ENCODE measurements around the gene DNAH8.

DNAH8 gene

DNA sequence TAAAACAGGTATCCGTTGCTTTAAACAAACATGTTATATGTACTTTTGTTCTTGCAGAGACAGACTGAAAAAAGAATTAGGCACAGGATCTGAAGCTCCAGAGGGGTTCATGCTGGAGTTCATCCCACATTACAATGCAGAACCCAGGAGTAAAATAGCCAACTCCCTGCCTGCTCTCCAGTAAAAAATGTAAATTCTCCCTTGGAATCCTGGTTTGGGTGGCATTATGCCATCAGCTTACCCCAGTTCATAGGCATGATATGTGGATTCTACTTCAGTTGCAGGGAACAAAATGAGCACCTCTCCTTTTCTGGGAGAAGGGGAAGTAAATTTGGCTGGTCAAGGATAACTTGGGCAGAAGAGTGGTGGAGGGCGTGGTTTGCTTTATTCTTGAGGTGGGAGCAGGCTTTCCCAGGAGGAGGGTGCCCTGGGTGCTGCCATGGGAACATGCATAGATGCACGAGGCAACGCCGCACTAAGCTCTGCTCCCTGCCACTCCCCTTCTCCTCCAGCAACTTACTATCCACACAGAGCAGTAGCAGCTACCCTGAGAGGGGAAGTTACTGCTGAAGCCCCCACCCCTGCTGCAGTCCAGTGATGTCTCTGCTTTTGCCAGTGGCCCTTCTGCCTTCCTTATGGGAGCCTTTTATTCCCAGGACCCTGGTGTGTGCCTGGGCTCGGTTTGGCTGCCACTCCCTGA lies 261.8 kb downstream of the DNAH8 start:
- DNase-seq (ENCODE audit: low read depth), result no peak
- H3K4me3 ChIP-seq (replicated peaks; ENCODE audit: low read depth, low read length), result no peak overlapping the region
- TF ChIP-seq, protein P1, sequence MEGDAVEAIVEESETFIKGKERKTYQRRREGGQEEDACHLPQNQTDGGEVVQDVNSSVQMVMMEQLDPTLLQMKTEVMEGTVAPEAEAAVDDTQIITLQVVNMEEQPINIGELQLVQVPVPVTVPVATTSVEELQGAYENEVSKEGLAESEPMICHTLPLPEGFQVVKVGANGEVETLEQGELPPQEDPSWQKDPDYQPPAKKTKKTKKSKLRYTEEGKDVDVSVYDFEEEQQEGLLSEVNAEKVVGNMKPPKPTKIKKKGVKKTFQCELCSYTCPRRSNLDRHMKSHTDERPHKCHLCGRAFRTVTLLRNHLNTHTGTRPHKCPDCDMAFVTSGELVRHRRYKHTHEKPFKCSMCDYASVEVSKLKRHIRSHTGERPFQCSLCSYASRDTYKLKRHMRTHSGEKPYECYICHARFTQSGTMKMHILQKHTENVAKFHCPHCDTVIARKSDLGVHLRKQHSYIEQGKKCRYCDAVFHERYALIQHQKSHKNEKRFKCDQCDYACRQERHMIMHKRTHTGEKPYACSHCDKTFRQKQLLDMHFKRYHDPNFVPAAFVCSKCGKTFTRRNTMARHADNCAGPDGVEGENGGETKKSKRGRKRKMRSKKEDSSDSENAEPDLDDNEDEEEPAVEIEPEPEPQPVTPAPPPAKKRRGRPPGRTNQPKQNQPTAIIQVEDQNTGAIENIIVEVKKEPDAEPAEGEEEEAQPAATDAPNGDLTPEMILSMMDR (IDR thresholded peaks at IDR 0.05; ENCODE audit: low read length, missing control alignments), result no peak

DNA sequence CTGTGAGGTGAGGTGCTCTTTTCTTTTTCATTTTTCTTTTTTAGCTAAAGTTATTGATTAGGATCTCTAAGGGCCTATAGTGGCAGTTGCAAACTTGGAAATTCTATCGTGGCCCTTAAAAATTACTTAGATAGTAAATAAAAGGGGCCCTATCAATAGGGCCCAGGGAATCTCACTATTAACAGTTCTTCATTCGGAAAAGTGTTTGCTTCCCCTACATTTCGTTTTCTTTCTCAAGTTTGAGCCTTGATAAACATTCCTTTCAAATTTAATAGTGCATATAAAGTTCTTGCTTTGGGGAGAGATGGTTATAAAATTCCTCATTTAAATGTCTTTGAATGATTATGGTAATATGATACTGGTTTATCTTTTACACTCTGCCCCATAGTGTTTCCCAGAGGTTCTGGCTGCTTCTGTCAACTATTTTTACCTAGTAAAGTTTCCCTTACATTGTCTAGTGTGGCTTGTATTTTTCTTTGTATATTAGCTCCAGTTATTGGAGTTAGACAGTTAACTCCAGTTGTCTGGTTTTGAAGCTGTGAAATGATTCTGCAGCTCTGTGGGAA lies 263.1 kb downstream of the DNAH8 start:
- no peak for DNase-seq (ENCODE audit: low read depth)
- TF ChIP-seq, protein P1 (IDR thresholded peaks at IDR 0.05; ENCODE audit: low read length, missing control alignments), result no peak
- H3K4me3 ChIP-seq (replicated peaks; ENCODE audit: low read depth, low read length), result no peak overlapping the region

DNA sequence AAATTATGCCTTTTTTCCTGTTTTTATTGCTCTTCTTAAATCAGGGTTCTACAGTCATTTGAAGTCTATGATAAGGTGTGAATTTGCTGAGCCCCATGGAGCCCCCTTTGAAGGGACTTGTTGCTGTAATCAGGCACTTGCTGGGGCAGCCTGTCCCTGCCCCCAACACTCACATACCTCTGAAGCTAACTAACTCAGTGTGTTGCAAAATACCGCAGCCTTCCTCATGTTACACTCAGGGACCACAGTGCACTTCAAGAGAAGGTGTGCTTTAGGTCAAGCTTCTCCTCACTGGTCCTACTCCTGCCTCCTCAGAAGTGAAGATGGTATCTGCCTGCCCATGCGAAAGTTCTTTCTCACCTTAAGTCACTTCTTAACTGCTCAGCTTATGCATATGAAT lies 267.4 kb downstream of the DNAH8 start:
- TF ChIP-seq, protein P1 (IDR thresholded peaks at IDR 0.05; ENCODE audit: low read length, missing control alignments), result no peak
- no peak for DNase-seq (ENCODE audit: low read depth)
- H3K4me3 ChIP-seq (replicated peaks; ENCODE audit: low read depth, low read length), result no peak overlapping the region

DNA sequence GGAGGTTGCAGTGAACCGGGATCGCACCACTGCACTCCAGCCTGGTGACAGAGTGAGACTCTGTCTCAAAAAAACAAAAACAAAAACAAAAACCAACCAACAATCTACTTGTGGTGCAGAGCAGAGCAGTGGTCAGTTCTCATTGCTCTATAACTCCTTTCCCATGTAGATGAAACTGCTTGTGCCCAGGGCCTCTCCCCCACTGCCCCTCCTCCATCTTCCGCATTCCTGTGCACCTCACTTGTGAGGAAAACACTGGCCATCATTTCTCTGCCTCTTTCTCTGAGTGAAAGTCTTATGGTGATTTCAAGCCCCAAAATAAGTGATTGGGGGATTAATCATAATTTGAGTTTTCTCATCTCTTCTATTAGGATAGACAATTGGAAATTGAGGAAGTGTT lies 269.6 kb downstream of the DNAH8 start:
- TF ChIP-seq, protein P1 (IDR thresholded peaks at IDR 0.05; ENCODE audit: low read length, missing control alignments), result no peak
- no peak for DNase-seq (ENCODE audit: low read depth)
- H3K4me3 ChIP-seq (replicated peaks; ENCODE audit: low read depth, low read length), result no peak overlapping the region

DNA sequence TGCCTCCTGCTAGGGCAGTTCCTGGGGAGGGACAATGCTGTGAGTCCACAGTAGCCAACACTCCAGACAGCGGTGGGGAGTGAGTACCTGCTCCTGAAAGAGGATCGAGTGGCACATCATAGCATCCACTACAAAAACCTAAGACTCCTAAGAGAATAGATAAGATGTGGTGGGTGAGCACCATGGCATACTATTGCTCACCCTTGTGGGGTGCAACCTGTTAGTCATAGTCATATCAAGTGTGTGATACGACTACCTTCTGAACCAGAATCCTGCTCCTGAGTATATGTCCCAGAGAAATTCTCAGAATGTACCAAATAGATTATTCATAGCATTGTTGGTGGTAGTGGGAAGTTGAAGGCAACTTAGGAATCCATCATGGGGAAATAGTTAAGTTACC lies 270.7 kb downstream of the DNAH8 start:
- no peak overlapping the region for H3K4me3 ChIP-seq (replicated peaks; ENCODE audit: low read depth, low read length)
- TF ChIP-seq, protein P1 (IDR thresholded peaks at IDR 0.05; ENCODE audit: low read length, missing control alignments), result no peak
- no peak for DNase-seq (ENCODE audit: low read depth)

DNA sequence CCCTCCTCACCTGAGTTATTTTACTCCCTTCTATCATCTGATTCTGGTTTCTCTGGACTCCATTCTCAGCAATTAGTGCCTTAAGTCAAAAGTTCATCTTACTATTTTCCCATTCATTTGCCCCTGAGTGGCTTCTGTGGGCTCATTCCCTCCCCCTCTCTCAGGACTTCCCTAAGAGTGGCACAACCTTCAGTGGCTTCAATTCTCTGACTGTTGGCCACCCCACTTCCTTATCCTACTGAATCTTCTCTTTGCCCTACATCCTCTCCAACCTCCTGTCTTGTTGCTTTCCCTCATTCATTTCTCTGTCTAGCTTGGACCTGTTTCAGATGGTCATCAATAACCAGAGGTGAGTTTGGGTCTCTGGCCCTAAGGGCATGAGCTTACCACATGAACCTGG lies 272.4 kb downstream of the DNAH8 start:
- no peak overlapping the region for H3K4me3 ChIP-seq (replicated peaks; ENCODE audit: low read depth, low read length)
- DNase-seq (ENCODE audit: low read depth), result no peak
- TF ChIP-seq, protein P1 (IDR thresholded peaks at IDR 0.05; ENCODE audit: low read length, missing control alignments), result no peak
